Astrocyte (in vitro differentiated cells and primary cell): ENCODE data around the gene CTXND2.

Source experiments
- EZH2 ChIP-seq: IDR thresholded peaks from 2 replicates; pipeline ENCODE4 v1.6.1; 2012; ENCODE audit warnings: mild to moderate bottlenecking, low read length, inconsistent platforms; ENCODE audit not compliant: insufficient read depth
- TF ChIP-seq, protein P1 (sequence below): IDR thresholded peaks from 2 replicates; pipeline ENCODE4 v1.5.1; 2011; ENCODE audit warnings: low read depth, mild to moderate bottlenecking, inconsistent platforms, low read length, moderate library complexity; ENCODE audit not compliant: insufficient read depth

DNA sequence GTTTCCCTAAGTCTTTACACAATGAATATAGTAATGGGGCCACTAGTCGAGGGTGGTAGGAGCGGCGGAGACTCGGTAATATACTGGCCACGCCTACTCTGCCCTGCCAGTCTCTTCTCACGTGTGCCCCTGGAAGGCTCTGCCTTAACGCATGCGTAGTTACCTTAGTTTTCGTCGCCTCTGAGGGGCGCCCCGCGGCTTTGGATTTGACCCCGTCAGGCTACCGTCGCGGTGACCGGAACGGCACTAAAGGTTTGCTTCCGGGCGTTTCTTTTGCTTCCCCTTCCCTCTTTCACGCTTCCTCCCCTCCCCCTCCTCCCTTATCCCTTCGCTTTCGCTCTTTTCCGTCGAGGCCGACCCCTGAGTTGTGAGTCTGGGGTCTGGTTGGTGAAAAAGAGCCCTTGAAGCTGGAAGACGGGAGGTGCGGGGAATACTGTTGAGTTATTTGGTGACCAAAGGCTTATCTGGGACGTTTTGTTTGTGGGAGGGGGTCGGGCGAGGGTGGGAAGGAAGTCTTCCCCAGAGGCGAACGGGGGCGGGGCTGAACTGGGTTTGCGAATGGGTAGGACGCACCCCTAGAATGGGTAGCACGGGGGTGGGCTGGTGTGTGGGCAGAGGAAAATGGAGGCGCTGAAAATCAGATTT is 39.3 kb downstream of the CTXND2 start, which contains the start of gene SETDB1:
- TF ChIP-seq, protein P1, sequence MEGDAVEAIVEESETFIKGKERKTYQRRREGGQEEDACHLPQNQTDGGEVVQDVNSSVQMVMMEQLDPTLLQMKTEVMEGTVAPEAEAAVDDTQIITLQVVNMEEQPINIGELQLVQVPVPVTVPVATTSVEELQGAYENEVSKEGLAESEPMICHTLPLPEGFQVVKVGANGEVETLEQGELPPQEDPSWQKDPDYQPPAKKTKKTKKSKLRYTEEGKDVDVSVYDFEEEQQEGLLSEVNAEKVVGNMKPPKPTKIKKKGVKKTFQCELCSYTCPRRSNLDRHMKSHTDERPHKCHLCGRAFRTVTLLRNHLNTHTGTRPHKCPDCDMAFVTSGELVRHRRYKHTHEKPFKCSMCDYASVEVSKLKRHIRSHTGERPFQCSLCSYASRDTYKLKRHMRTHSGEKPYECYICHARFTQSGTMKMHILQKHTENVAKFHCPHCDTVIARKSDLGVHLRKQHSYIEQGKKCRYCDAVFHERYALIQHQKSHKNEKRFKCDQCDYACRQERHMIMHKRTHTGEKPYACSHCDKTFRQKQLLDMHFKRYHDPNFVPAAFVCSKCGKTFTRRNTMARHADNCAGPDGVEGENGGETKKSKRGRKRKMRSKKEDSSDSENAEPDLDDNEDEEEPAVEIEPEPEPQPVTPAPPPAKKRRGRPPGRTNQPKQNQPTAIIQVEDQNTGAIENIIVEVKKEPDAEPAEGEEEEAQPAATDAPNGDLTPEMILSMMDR, result no peak
- no peak for TF ChIP-seq EZH2
